ENCODE data around the gene STXBP3. TPM values are rescaled to one million over a fixed set of nuclear protein-coding genes. Genes with fewer than 3 reads are reported as not detected.

STXBP3 gene
- total and polyA plus RNA-seq, 9 of the 15 experiments (the other 6 are each of a cell fraction or from before 2014, with no cell fraction given): 32.5 to 52.5 (median 39.2) TPM

DNA sequence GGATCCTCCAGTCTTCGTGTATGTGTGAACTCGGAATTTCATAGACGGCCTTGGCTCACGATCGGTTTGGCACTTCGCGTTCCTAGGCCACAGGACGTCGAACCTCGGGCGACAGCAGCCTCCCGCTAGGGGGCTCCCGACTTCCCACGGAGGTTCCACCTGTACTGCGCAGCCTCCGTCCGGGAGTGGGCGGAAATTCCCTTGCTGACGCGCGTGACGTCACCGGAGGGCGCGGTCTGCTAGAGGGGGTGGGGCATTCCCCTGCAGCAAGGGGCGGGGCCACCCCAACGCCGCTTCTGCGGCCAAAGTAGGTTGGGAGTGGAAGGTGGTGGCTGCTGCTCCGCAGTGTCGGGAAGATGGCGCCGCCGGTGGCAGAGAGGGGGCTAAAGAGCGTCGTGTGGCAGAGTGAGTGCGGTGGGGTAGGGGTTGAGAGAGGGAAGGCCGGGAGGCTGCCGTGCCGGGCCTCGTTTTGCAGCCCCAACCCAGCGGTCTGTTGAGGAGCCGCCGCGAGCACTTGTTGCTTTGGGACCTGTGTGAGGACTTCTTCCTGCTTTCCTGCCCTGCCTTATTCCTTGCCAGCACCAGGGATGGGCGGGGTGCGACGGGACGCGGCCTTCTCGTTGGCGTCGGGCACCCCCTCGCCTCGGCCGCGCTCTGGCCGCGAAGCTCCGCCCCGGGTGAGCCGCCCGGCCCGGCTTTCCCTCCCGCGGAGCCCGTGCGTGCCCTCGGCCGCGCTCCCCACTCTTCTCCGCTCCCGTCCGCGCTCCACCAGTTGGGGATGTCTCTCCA, at the start of gene STXBP3 (continued):
- TF ChIP-seq ZBTB11 (CRISPR knock-in tag; IDR thresholded peaks at IDR 0.05): peak in 1 of 3 experiments; percentile 38; a peak in 3 of 6 replicates
- no peak for TF ChIP-seq ZNF79 (CRISPR knock-in tag; IDR thresholded peaks at IDR 0.05; ENCODE audit: low read depth)
- TF ChIP-seq ATF3 (IDR thresholded peaks at IDR 0.05): peak; percentile 99
- peak; percentile 50; the same call in 1 of the 2 replicates for TF ChIP-seq ATF3 (CRISPR knock-in tag; conservative IDR thresholded peaks at IDR 0.05)
- peak; percentile 61 to 63 for TF ChIP-seq MNT (conservative IDR thresholded peaks at IDR 0.05)
- no peak for TF ChIP-seq SMARCB1 (IDR thresholded peaks at IDR 0.05; ENCODE audit: insufficient read length, low read depth)
- peak; percentile 61; the same call in 1 of the 2 replicates for TF ChIP-seq ZNF644 (tag; IDR thresholded peaks at IDR 0.05; ENCODE audit: low read depth)
- TF ChIP-seq ATF1 (CRISPR knock-in tag; IDR thresholded peaks at IDR 0.05): peak; percentile 87
- peak; percentile 99 for TF ChIP-seq ATF1 (tag; IDR thresholded peaks at IDR 0.05)
- TF ChIP-seq PML (IDR thresholded peaks at IDR 0.05; ENCODE audit: low read length): peak; percentile 81
- TF ChIP-seq POLR2A (conservative IDR thresholded peaks at IDR 0.05): peak; percentile 99
- TF ChIP-seq ARNT (IDR thresholded peaks at IDR 0.05): no peak; a peak in 1 of 4 replicates
- no peak; the same call in 1 of the 2 replicates for TF ChIP-seq ILF3 (IDR thresholded peaks at IDR 0.05; ENCODE audit: borderline replicate concordance)
- peak; percentile 87; the same call in 1 of the 2 replicates for TF ChIP-seq POLR2AphosphoS2 (IDR thresholded peaks at IDR 0.05; ENCODE audit: low read length)
- no peak; the same call in 1 of the 2 replicates for TF ChIP-seq MYBL2 (IDR thresholded peaks at IDR 0.05; ENCODE audit: low read depth)
- TF ChIP-seq MYBL2 (CRISPR knock-in tag; IDR thresholded peaks at IDR 0.05; ENCODE audit: borderline replicate concordance): no peak
- no peak for TF ChIP-seq ZNF124 (CRISPR knock-in tag; IDR thresholded peaks at IDR 0.05)
- TF ChIP-seq TAF9B (IDR thresholded peaks at IDR 0.05; ENCODE audit: partially characterized antibody): peak; percentile 95
- TF ChIP-seq ZBTB5 (IDR thresholded peaks at IDR 0.05): no peak; the same call in 1 of the 2 replicates
- peak; percentile 88 for TF ChIP-seq KLF1 (tag; IDR thresholded peaks at IDR 0.05)
- TF ChIP-seq STAG1 (CRISPR knock-in tag; IDR thresholded peaks at IDR 0.05; ENCODE audit: borderline replicate concordance): no peak
